HepG2 (cell line): ENCODE measurements around the gene PRR11. TPM values are rescaled to one million over a fixed set of nuclear protein-coding genes. Genes with fewer than 3 reads are reported as not detected.

Experiments
- AKAP8 ChIP-seq: sonication (generic); formaldehyde crosslinking; IDR thresholded peaks from 2 replicates; pipeline ENCODE4 v1.5.1; 2020; ENCODE audit warnings: mild to moderate bottlenecking, missing genetic modification reagents
- HCFC1 ChIP-seq: fragments of 150-350 bp; IDR thresholded peaks from 2 replicates; pipeline ENCODE4 v1.6.1; 2014; ENCODE audit warnings: low read depth, low read length
- KDM5A ChIP-seq: fragments of 200-600 bp; sonication (generic); IDR thresholded peaks from 2 replicates; pipeline ENCODE4 v1.7.0; 2018; ENCODE audit warnings: antibody characterized with exemption, mild to moderate bottlenecking, low read length, borderline replicate concordance
- RFX5 ChIP-seq: IDR thresholded peaks from 2 replicates; pipeline ENCODE4 v1.6.1; 2011; ENCODE audit warnings: low read depth, low read length, improper control_type of control experiment
- SOX13 ChIP-seq, 3 experiments: fragments of 450-650 bp in 1 of 3; sonication (generic) in 1 of 3; formaldehyde crosslinking in 1 of 3; IDR thresholded peaks in 2 of 3; conservative IDR thresholded peaks in 1 of 3; 2 replicates each; pipeline versions ENCODE4 v1.5.0 to v1.6.1; 2016 to 2020; ENCODE audit warnings: antibody characterized with exemption in 1 of 3, mild to moderate bottlenecking in 1 of 3, missing compliant biosample characterization in 1 of 3, missing genetic modification reagents in 1 of 3, moderate library complexity in 1 of 3
- SOX6 ChIP-seq, 2 experiments: fragments of 450-650 bp in 1 of 2; sonication (generic) in 1 of 2; formaldehyde crosslinking in 1 of 2; IDR thresholded peaks; 2 replicates each; pipeline versions ENCODE4 v1.4.0 to v1.6.1; 2017 to 2020; ENCODE audit warnings: antibody characterized with exemption in 1 of 2, mild to moderate bottlenecking in 1 of 2, missing genetic modification reagents in 1 of 2
- SRY ChIP-seq: sonication (generic); formaldehyde crosslinking; IDR thresholded peaks from 2 replicates; pipeline ENCODE4 v1.8.0; 2022; ENCODE audit warnings: mild to moderate bottlenecking, missing genetic modification reagents
- ZBTB7A ChIP-seq: sonication (generic); formaldehyde crosslinking; IDR thresholded peaks from 2 replicates; pipeline ENCODE4 v1.8.0; 2022; ENCODE audit warnings: mild to moderate bottlenecking, missing genetic modification reagents
- ZNF24 ChIP-seq: fragments of 450-650 bp; IDR thresholded peaks from 2 replicates; pipeline ENCODE4 v1.6.1; 2017; ENCODE audit warnings: antibody characterized with exemption, mild to moderate bottlenecking
- ZNF556 ChIP-seq: sonication (generic); formaldehyde crosslinking; IDR thresholded peaks from 2 replicates; pipeline ENCODE4 v1.4.0; 2020; ENCODE audit warnings: mild to moderate bottlenecking, missing genetic modification reagents, borderline replicate concordance
- ZNF614 ChIP-seq: IDR thresholded peaks from 2 replicates; pipeline ENCODE4 v1.6.1; 2018; ENCODE audit warnings: missing biosample characterization, missing genetic modification reagents, inconsistent platforms, borderline replicate concordance
- ZNF792 ChIP-seq: IDR thresholded peaks from 2 replicates; pipeline ENCODE4 v1.6.1; 2016
- polyA plus RNA-seq, 8 experiments: library from polyadenylated mRNA; depleted of rRNA in 3 of 8; stranded (reverse) in 7 of 8; unstranded in 1 of 8; fragments of >200 nt; fragmentation: Illumina TruSeq in 4 of 8; extraction: Trizol in 4 of 8; gene quantifications; 2 replicates each; pipeline versions ENCODE4 v1.2.1 to v1.2.3, GENCODE V29; 2011 to 2016; ENCODE audit warnings: low read depth in 4 of 8, missing spikeins in 1 of 8, mixed read lengths in 1 of 8; ENCODE audit not compliant: insufficient read depth in 1 of 8
- total RNA-seq, 5 experiments: library from RNA; depleted of rRNA; stranded (reverse); fragments of >200 nt; fragmentation: Illumina TruSeq; extraction: Trizol; gene quantifications; 2 replicates each; pipeline ENCODE4 v1.2.3, GENCODE V29; 2016; ENCODE audit warnings: low read depth in 1 of 5
- TF ChIP-seq, protein P1 (sequence below): sonication (generic); formaldehyde crosslinking; IDR thresholded peaks from 2 replicates; pipeline ENCODE4 v1.4.0; 2020; ENCODE audit warnings: mild to moderate bottlenecking, missing genetic modification reagents
- TF ChIP-seq, protein P2 (sequence below), 2 experiments: sonication (generic) in 1 of 2; formaldehyde crosslinking in 1 of 2; IDR thresholded peaks; 2 replicates each; pipeline versions ENCODE4 v1.4.0 to v1.6.1; 2018 to 2020; ENCODE audit warnings: missing genetic modification reagents in 2 of 2, borderline replicate concordance in 1 of 2, low read depth in 1 of 2, mild to moderate bottlenecking in 1 of 2, missing biosample characterization in 1 of 2
- TF ChIP-seq, protein P3 (sequence below): sonication (generic); formaldehyde crosslinking; IDR thresholded peaks from 2 replicates; pipeline ENCODE4 v1.9.0; 2021; ENCODE audit warnings: missing genetic modification reagents, mild to moderate bottlenecking, borderline replicate concordance
- TF ChIP-seq, protein P4 (sequence below): sonication (generic); formaldehyde crosslinking; IDR thresholded peaks from one replicate; pipeline ENCODE4 v1.5.1; 2020; ENCODE audit warnings: mild to moderate bottlenecking, missing genetic modification reagents; ENCODE audit errors: not compliant biosample characterization

Gene PRR11
- total and polyA plus RNA-seq, 2 of the 13 experiments (the other 11 are each of a cell fraction or from before 2014, with no cell fraction given): 35.7 to 39.2 TPM

DNA sequence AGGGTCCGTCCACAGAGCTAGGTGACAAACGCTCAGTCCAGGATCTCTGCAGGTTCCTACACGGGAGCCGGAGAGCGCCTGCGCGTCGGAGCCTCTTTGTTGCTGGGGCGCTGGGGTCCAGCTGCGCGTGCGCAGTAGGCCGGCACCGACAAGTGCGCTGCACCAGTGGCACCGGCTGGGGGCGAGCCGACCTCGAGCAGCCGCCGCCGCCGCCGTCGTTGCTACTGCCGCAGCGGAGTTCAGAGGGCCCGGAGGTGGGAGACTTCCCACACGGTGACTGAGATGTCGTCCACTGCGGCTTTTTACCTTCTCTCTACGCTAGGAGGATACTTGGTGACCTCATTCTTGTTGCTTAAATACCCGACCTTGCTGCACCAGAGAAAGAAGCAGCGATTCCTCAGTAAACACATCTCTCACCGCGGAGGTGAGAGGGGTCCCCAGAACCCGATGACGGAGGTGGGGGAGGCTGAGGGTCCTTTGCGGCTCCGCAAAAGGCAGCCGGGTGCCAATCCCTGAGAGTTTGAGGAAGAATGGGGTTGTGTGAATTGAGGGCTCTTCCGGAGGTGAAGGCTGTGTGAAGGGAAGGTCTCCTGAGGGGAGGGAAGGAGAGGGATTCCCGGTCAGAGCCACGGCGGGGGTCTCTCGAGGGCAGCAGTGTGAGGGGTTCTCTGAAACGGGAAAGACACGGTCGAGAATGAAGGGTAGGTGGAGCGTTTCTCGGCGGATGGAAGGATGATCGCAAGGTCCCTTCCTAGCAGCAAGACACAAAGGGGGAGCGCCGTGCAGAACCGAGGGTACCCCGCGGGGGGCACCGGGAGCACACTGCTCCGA is 65.0 kb downstream of the PRR11 start, which contains the start of gene GDPD1 (continued):
- TF ChIP-seq ZNF614 (CRISPR knock-in tag) (peak; percentile 43), HCFC1 (peak; percentile 35), SOX6 (IDR thresholded peaks at IDR 0.05) (no peak), SOX6 (CRISPR knock-in tag; IDR thresholded peaks at IDR 0.05) (peak; percentile 72), ZNF24 (no peak), ZNF792 (CRISPR knock-in tag) (peak; percentile 54; the same call in 1 of the 2 replicates), ZBTB7A (CRISPR knock-in tag) (peak; percentile 91), SRY (CRISPR knock-in tag) (no peak), RFX5 (peak; percentile 54; the same call in 1 of the 2 replicates), SOX13 (IDR thresholded peaks at IDR 0.05) (no peak), SOX13 (CRISPR knock-in tag; conservative IDR thresholded peaks at IDR 0.05 in 1 of 2, IDR thresholded peaks at IDR 0.05 in 1 of 2) (0 out of 4 replicates have a peak, but pooled peaks of 1 of the 2 experiments have one; percentile 22), KDM5A (peak; percentile 82; the same call in 1 of the 2 replicates), ZNF556 (CRISPR knock-in tag) (peak; percentile 96), AKAP8 (CRISPR knock-in tag) (no peak)
- TF ChIP-seq, protein P1, sequence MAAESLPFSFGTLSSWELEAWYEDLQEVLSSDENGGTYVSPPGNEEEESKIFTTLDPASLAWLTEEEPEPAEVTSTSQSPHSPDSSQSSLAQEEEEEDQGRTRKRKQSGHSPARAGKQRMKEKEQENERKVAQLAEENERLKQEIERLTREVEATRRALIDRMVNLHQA (CRISPR knock-in tag): no peak
- TF ChIP-seq, protein P2, sequence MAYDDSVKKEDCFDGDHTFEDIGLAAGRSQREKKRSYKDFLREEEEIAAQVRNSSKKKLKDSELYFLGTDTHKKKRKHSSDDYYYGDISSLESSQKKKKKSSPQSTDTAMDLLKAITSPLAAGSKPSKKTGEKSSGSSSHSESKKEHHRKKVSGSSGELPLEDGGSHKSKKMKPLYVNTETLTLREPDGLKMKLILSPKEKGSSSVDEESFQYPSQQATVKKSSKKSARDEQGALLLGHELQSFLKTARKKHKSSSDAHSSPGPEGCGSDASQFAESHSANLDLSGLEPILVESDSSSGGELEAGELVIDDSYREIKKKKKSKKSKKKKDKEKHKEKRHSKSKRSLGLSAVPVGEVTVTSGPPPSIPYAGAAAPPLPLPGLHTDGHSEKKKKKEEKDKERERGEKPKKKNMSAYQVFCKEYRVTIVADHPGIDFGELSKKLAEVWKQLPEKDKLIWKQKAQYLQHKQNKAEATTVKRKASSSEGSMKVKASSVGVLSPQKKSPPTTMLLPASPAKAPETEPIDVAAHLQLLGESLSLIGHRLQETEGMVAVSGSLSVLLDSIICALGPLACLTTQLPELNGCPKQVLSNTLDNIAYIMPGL (CRISPR knock-in tag; IDR thresholded peaks at IDR 0.05; ENCODE audit: borderline replicate concordance in 1 of 2, low read depth in 1 of 2): peak; percentile 99
- TF ChIP-seq, protein P3, sequence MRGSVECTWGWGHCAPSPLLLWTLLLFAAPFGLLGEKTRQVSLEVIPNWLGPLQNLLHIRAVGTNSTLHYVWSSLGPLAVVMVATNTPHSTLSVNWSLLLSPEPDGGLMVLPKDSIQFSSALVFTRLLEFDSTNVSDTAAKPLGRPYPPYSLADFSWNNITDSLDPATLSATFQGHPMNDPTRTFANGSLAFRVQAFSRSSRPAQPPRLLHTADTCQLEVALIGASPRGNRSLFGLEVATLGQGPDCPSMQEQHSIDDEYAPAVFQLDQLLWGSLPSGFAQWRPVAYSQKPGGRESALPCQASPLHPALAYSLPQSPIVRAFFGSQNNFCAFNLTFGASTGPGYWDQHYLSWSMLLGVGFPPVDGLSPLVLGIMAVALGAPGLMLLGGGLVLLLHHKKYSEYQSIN: no peak
- TF ChIP-seq, protein P4, sequence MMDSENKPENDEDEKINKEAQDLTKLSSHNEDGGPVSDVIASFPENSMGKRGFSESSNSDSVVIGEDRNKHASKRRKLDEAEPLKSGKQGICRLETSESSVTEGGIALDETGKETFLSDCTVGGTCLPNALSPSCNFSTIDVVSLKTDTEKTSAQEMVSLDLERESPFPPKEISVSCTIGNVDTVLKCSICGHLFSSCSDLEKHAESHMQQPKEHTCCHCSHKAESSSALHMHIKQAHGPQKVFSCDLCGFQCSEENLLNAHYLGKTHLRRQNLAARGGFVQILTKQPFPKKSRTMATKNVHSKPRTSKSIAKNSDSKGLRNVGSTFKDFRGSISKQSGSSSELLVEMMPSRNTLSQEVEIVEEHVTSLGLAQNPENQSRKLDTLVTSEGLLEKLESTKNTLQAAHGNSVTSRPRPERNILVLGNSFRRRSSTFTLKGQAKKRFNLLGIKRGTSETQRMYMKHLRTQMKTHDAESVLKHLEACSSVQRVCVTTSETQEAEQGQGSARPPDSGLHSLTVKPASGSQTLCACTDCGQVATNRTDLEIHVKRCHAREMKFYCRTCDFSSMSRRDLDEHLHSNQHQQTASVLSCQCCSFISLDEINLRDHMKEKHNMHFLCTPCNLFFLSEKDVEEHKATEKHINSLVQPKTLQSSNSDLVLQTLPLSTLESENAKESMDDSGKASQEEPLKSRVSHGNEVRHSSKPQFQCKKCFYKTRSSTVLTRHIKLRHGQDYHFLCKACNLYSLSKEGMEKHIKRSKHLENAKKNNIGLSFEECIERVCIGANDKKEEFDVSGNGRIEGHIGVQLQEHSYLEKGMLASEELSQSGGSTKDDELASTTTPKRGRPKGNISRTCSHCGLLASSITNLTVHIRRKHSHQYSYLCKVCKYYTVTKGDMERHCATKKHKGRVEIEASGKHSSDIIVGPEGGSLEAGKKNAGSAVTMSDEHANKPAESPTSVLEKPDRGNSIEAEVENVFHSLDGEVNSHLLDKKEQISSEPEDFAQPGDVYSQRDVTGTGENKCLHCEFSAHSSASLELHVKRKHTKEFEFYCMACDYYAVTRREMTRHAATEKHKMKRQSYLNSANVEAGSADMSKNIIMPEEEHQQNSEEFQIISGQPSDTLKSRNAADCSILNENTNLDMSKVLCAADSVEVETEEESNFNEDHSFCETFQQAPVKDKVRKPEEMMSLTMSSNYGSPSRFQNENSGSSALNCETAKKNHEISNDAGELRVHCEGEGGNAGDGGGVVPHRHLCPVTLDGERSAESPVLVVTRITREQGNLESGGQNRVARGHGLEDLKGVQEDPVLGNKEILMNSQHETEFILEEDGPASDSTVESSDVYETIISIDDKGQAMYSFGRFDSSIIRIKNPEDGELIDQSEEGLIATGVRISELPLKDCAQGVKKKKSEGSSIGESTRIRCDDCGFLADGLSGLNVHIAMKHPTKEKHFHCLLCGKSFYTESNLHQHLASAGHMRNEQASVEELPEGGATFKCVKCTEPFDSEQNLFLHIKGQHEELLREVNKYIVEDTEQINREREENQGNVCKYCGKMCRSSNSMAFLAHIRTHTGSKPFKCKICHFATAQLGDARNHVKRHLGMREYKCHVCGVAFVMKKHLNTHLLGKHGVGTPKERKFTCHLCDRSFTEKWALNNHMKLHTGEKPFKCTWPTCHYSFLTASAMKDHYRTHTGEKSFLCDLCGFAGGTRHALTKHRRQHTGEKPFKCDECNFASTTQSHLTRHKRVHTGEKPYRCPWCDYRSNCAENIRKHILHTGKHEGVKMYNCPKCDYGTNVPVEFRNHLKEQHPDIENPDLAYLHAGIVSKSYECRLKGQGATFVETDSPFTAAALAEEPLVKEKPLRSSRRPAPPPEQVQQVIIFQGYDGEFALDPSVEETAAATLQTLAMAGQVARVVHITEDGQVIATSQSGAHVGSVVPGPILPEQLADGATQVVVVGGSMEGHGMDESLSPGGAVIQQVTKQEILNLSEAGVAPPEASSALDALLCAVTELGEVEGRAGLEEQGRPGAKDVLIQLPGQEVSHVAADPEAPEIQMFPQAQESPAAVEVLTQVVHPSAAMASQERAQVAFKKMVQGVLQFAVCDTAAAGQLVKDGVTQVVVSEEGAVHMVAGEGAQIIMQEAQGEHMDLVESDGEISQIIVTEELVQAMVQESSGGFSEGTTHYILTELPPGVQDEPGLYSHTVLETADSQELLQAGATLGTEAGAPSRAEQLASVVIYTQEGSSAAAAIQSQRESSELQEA: peak; percentile 12
